ENCODE data around the gene ARID1B.

Gene ARID1B

GRCh38 chr6:157203312-157203744 is 426.1 kb downstream of the ARID1B start:
- TF ChIP-seq CTCF (IDR thresholded peaks at IDR 0.05) = no peak
- Histone ChIP-seq H3K36me3 (peaks cover 79% of the 10 kb centered on the region), H3K27ac (no peak overlapping the region), H3K9me3 (no peaks in the 10 kb centered on the region), H3K27me3 (no peaks in the 10 kb centered on the region), H3K4me3 (ENCODE audit: low read depth in 1 of 2, low read length in 1 of 2) (no peak overlapping the region), H3K4me1 (ENCODE audit: control insufficient read depth in 1 of 2, insufficient read depth in 1 of 2, low read depth in 1 of 2, low read length in 1 of 2) (no peaks in the 10 kb centered on the region)

- no peak for TF ChIP-seq CTCF (IDR thresholded peaks at IDR 0.05)
- peaks cover 75% of the 10 kb centered on the region for H3K36me3 ChIP-seq
These were observed 426.6 kb downstream of the ARID1B start for GRCh38 chr6:157203764-157204163.

GRCh38 chr6:157205473-157206358 is 428.5 kb downstream of the ARID1B start:
- H3K4me1 ChIP-seq (ENCODE audit: control insufficient read depth in 1 of 2, insufficient read depth in 1 of 2, low read depth in 1 of 2, low read length in 1 of 2) = no peaks in the 10 kb centered on the region
- H3K27ac ChIP-seq = no peak overlapping the region
- no peak overlapping the region for H3K4me3 ChIP-seq (ENCODE audit: low read depth in 1 of 2, low read length in 1 of 2)
- H3K36me3 ChIP-seq = peaks cover 67% of the 10 kb centered on the region
- no peak for TF ChIP-seq CTCF (IDR thresholded peaks at IDR 0.05)
- H3K9me3 ChIP-seq = no peaks in the 10 kb centered on the region
- H3K27me3 ChIP-seq = no peaks in the 10 kb centered on the region

More at GRCh38 chr6:157203764-157204163, 426.6 kb downstream of the ARID1B start:
- Histone ChIP-seq H3K9me3 (no peaks in the 10 kb centered on the region), H3K4me1 (ENCODE audit: control insufficient read depth in 1 of 2, insufficient read depth in 1 of 2, low read depth in 1 of 2, low read length in 1 of 2) (no peaks in the 10 kb centered on the region), H3K4me3 (ENCODE audit: low read depth in 1 of 2, low read length in 1 of 2) (no peak overlapping the region), H3K27me3 (no peaks in the 10 kb centered on the region), H3K27ac (no peak overlapping the region)

- Histone ChIP-seq H3K27me3 (no peaks in the 10 kb centered on the region), H3K36me3 (peaks cover 61% of the 10 kb centered on the region)
- no peak for TF ChIP-seq CTCF (IDR thresholded peaks at IDR 0.05)
These were observed 429.2 kb downstream of the ARID1B start for GRCh38 chr6:157206359-157206815.

GRCh38 chr6:157207521-157208076 is 430.4 kb downstream of the ARID1B start:
- no peak overlapping the region for H3K27ac ChIP-seq
- no peaks in the 10 kb centered on the region for H3K27me3 ChIP-seq
- H3K36me3 ChIP-seq = peaks cover 53% of the 10 kb centered on the region
- TF ChIP-seq CTCF (IDR thresholded peaks at IDR 0.05) = no peak
- H3K9me3 ChIP-seq = no peaks in the 10 kb centered on the region
- no peak overlapping the region for H3K4me3 ChIP-seq (ENCODE audit: low read depth in 1 of 2, low read length in 1 of 2)
- H3K4me1 ChIP-seq (ENCODE audit: control insufficient read depth in 1 of 2, insufficient read depth in 1 of 2, low read depth in 1 of 2, low read length in 1 of 2) = no peaks in the 10 kb centered on the region

More at GRCh38 chr6:157206359-157206815, 429.2 kb downstream of the ARID1B start:
- Histone ChIP-seq H3K27ac (no peak overlapping the region), H3K4me1 (ENCODE audit: control insufficient read depth in 1 of 2, insufficient read depth in 1 of 2, low read depth in 1 of 2, low read length in 1 of 2) (no peaks in the 10 kb centered on the region), H3K4me3 (ENCODE audit: low read depth in 1 of 2, low read length in 1 of 2) (no peak overlapping the region), H3K9me3 (no peaks in the 10 kb centered on the region)

Data from neutrophil (primary cell).